Measurements from ENCODE around the gene LY6G6D.

Gene LY6G6D

GRCh38 chr6:31750411-31751022 lies 35.4 kb downstream of the LY6G6D start:
- TF ChIP-seq, protein P1, sequence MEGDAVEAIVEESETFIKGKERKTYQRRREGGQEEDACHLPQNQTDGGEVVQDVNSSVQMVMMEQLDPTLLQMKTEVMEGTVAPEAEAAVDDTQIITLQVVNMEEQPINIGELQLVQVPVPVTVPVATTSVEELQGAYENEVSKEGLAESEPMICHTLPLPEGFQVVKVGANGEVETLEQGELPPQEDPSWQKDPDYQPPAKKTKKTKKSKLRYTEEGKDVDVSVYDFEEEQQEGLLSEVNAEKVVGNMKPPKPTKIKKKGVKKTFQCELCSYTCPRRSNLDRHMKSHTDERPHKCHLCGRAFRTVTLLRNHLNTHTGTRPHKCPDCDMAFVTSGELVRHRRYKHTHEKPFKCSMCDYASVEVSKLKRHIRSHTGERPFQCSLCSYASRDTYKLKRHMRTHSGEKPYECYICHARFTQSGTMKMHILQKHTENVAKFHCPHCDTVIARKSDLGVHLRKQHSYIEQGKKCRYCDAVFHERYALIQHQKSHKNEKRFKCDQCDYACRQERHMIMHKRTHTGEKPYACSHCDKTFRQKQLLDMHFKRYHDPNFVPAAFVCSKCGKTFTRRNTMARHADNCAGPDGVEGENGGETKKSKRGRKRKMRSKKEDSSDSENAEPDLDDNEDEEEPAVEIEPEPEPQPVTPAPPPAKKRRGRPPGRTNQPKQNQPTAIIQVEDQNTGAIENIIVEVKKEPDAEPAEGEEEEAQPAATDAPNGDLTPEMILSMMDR (IDR thresholded peaks at IDR 0.05; ENCODE audit: extremely low read depth, insufficient read depth, missing control alignments), result no peak
- in situ Hi-C loops (cut with MboI; ENCODE audit: low pct_unique_long_range_greater_than_20kb, low sequenced_read_pairs, unreplicated experiment), result no loop called here
- DNase-seq (ENCODE audit: low spot score), result no peak

DNA sequence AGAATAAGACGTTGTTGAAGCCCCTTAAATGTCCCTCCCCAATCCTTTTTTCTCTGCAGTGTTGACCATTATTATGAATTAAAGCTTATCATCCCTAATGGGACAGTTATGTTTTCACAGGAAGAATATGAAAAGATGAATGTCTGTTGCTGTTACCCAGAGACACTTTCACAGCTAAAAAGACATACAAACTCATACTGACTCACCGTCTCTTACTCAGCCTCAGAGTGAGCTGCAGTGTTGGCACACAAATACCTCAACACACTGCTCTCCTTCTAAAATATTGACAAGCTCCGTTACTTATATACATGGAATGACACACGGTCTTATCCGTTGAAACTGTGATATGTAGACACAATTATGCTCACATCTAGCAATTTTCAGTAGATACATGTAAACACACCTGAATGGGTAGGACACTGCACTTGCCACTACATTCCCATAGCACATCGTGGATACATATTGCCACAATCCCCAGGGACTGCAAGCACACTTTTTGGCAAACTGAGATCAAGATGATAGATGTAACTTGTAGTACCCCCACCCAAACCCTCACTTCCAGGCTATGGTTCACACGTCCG lies 37.7 kb downstream of the LY6G6D start:
- TF ChIP-seq, protein P1 (IDR thresholded peaks at IDR 0.05; ENCODE audit: extremely low read depth, insufficient read depth, missing control alignments), result no peak
- no peak for DNase-seq (ENCODE audit: low spot score)
- in situ Hi-C loops (cut with MboI; ENCODE audit: low pct_unique_long_range_greater_than_20kb, low sequenced_read_pairs, unreplicated experiment), result no loop called here

- no peak for DNase-seq (ENCODE audit: low spot score)
- in situ Hi-C loops (cut with MboI; ENCODE audit: low pct_unique_long_range_greater_than_20kb, low sequenced_read_pairs, unreplicated experiment), result no loop called here
- TF ChIP-seq, protein P1 (IDR thresholded peaks at IDR 0.05; ENCODE audit: extremely low read depth, insufficient read depth, missing control alignments), result no peak
These were observed 43.1 kb downstream of the LY6G6D start for GRCh38 chr6:31758281-31758680.

DNA sequence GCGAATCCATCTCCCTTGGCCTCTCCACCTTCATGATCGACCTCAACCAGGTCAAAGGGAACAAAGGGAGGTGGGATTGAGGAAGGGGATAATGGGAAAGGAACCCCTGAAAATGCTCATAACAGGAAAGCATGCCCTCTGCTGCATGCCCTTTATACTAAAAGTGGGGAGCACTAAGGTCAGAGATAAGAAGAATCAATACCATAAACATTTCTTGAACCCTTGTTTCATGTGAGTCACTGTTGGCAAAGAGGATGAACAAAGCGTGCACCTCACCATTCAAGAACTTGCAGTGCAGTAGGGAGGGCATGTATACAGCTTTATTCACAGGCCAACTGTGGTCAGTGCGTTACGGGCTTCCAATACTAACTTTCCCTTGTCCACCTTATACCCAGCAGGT lies 45.6 kb downstream of the LY6G6D start:
- no peak for DNase-seq (ENCODE audit: low spot score)
- in situ Hi-C loops (cut with MboI; ENCODE audit: low pct_unique_long_range_greater_than_20kb, low sequenced_read_pairs, unreplicated experiment), result no loop called here
- TF ChIP-seq, protein P1 (IDR thresholded peaks at IDR 0.05; ENCODE audit: extremely low read depth, insufficient read depth, missing control alignments), result no peak

GRCh38 chr6:31761343-31761742 lies 46.2 kb downstream of the LY6G6D start:
- DNase-seq (ENCODE audit: low spot score), result no peak
- TF ChIP-seq, protein P1 (IDR thresholded peaks at IDR 0.05; ENCODE audit: extremely low read depth, insufficient read depth, missing control alignments), result no peak
- in situ Hi-C loops (cut with MboI; ENCODE audit: low pct_unique_long_range_greater_than_20kb, low sequenced_read_pairs, unreplicated experiment), result no loop called here

- in situ Hi-C loops (cut with MboI; ENCODE audit: low pct_unique_long_range_greater_than_20kb, low sequenced_read_pairs, unreplicated experiment), result no loop called here
- DNase-seq (ENCODE audit: low spot score), result no peak
- TF ChIP-seq, protein P1 (IDR thresholded peaks at IDR 0.05; ENCODE audit: extremely low read depth, insufficient read depth, missing control alignments), result no peak
These were observed 47.2 kb downstream of the LY6G6D start, which contains the start of gene SAPCD1 for GRCh38 chr6:31762356-31762755. SAPCD1 (plus strand) TSS chr6:31762656; CDS start chr6:31763055, 399 bp downstream.
